ENCODE data around the gene MNT. TPM values are rescaled to one million over a fixed set of nuclear protein-coding genes. Genes with fewer than 3 reads are reported as not detected.

The MNT gene
- total and polyA plus RNA-seq, 2 experiments from 2014 or later: 5.7 to 6.4 TPM

GRCh38 chr17:2402544-2402943, 1.7 kb upstream of the MNT start (continued):
- TF ChIP-seq REST (IDR thresholded peaks at IDR 0.05; ENCODE audit: unreplicated experiment): no peak
- no peak for TF ChIP-seq NANOG (IDR thresholded peaks at IDR 0.05; ENCODE audit: borderline replicate concordance)
- no peak for TF ChIP-seq CTCF (conservative IDR thresholded peaks at IDR 0.05; ENCODE audit: low read depth in 2 of 2)
- no peak for TF ChIP-seq POLR2AphosphoS5 (IDR thresholded peaks at IDR 0.05; ENCODE audit: low read depth)
- TF ChIP-seq ETS1 (IDR thresholded peaks at IDR 0.05): no peak
- no peak for TF ChIP-seq CREB1 (CRISPR knock-in tag; IDR thresholded peaks at IDR 0.05; ENCODE audit: low read depth)
- TF ChIP-seq ZNF114 (CRISPR knock-in tag; IDR thresholded peaks at IDR 0.05): no peak
- TF ChIP-seq STAT1 (IDR thresholded peaks at IDR 0.05; ENCODE audit: unreplicated experiment): no peak
- no peak for TF ChIP-seq JUNB (IDR thresholded peaks at IDR 0.05; ENCODE audit: unreplicated experiment)
- TF ChIP-seq EZH2 (IDR thresholded peaks at IDR 0.05; ENCODE audit: low read depth, unreplicated experiment): no peak
- no peak for TF ChIP-seq ZNF331 (CRISPR knock-in tag; IDR thresholded peaks at IDR 0.05; ENCODE audit: low read depth)
- TF ChIP-seq EZH2phosphoT487 (IDR thresholded peaks at IDR 0.05; ENCODE audit: unreplicated experiment): no peak

GRCh38 chr17:2401426-2402221, 764 bp upstream of the MNT start:
- peaks cover 12% of the 10 kb centered on the region for H3F3A ChIP-seq (replicated peaks; ENCODE audit: low read depth)
- peak overlapping the region; percentile 100 for H3K27ac ChIP-seq (ENCODE audit: low read depth)
- H3K4me2 ChIP-seq: peak overlapping the region; percentile 97
- peaks cover 23% of the 10 kb centered on the region for H3K4me1 ChIP-seq (ENCODE audit: insufficient read depth)
- no peaks in the 10 kb centered on the region for H4K20me1 ChIP-seq (replicated peaks; ENCODE audit: insufficient read depth)
- no peaks in the 10 kb centered on the region for H3K27me3 ChIP-seq (ENCODE audit: insufficient read depth)
- H3K9me3 Mint-ChIP-seq: 0 out of 3 replicates have a peak, but pooled peaks cover 2% of the 10 kb centered on the region
- peak overlapping the region; percentile 99 for H3K27ac Mint-ChIP-seq
- H3K36me3 ChIP-seq (ENCODE audit: insufficient read depth): no peaks in the 10 kb centered on the region
- H3K4me3 Mint-ChIP-seq: peak overlapping the region; percentile 96
- peaks cover 25% of the 10 kb centered on the region for H3K4me1 Mint-ChIP-seq
- H3K36me3 Mint-ChIP-seq (ENCODE audit: low read depth): no peaks in the 10 kb centered on the region
- H2AFZ ChIP-seq: 0 out of 2 replicates have a peak overlapping the region, but pooled peaks have one; percentile 66
- H3K79me2 ChIP-seq (replicated peaks; ENCODE audit: insufficient read depth): peaks cover 18% of the 10 kb centered on the region
- peak overlapping the region; percentile 83 for H3K4me3 ChIP-seq
- ATAC-seq (peak; percentile 44), DNase-seq (ENCODE audit: low spot score) (peak; percentile 99)
- H3K27me3 Mint-ChIP-seq (ENCODE audit: insufficient read depth, low read depth, poor library complexity): peaks cover 26% of the 10 kb centered on the region
- no peaks in the 10 kb centered on the region for H3K9me2 ChIP-seq (ENCODE audit: insufficient read depth)
- TF ChIP-seq ZNF331 (CRISPR knock-in tag; IDR thresholded peaks at IDR 0.05; ENCODE audit: low read depth): no peak
